Adrenal gland (tissue), 5 donors: ENCODE measurements around the gene DCAF7.

Experiments
- POLR2A ChIP-seq, 2 donors: fragments of 450-650 bp; IDR thresholded peaks; one replicate each; pipeline ENCODE4 v1.6.1; 2017; ENCODE audit warnings: antibody characterized with exemption in 2 of 2, mild to moderate bottlenecking in 2 of 2, moderate library complexity in 1 of 2
- TF ChIP-seq, protein P1 (sequence below), 6 experiments: fragments of 450-650 bp in 4 of 6; fragments of 200-600 bp in 2 of 6; sonication (generic) in 1 of 6; IDR thresholded peaks; 1 replicate in 5 of 6; 2 replicates in 1 of 6; pipeline versions ENCODE4 v1.5.1 to v1.8.0; 2016 to 2021; ENCODE audit warnings: antibody characterized with exemption in 6 of 6, mild to moderate bottlenecking in 2 of 6, moderate library complexity in 1 of 6
- donor health status: DM: no; HTN: no; CAD: no.

DNA sequence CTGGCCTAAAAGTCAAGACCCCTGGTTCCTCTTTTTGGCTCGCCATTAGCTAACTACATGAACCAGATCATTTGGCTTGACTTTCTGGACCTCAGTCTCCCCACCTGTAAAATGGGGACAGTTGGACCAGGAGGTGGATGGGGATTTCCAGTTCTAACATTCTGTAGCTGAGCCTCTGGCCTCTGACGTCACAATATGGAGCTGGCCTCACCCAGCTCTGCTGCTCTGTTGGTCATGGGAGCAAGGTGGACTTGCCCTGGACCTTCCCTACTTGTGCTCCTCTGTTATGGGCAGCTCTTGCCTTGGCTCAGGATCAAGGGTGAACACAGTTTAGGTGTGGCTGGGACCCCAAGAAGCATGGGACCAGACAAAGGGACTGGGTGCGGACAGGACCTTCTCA is 43.6 kb upstream of the DCAF7 start:
- TF ChIP-seq, protein P1, sequence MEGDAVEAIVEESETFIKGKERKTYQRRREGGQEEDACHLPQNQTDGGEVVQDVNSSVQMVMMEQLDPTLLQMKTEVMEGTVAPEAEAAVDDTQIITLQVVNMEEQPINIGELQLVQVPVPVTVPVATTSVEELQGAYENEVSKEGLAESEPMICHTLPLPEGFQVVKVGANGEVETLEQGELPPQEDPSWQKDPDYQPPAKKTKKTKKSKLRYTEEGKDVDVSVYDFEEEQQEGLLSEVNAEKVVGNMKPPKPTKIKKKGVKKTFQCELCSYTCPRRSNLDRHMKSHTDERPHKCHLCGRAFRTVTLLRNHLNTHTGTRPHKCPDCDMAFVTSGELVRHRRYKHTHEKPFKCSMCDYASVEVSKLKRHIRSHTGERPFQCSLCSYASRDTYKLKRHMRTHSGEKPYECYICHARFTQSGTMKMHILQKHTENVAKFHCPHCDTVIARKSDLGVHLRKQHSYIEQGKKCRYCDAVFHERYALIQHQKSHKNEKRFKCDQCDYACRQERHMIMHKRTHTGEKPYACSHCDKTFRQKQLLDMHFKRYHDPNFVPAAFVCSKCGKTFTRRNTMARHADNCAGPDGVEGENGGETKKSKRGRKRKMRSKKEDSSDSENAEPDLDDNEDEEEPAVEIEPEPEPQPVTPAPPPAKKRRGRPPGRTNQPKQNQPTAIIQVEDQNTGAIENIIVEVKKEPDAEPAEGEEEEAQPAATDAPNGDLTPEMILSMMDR (IDR thresholded peaks at IDR 0.05) = no peak
- TF ChIP-seq POLR2A (IDR thresholded peaks at IDR 0.05) = no peak
